GM12872 (cell line): ENCODE measurements around the gene CBLN4.

ENCODE experiments used
- TF ChIP-seq, protein P1 (sequence below): IDR thresholded peaks from 3 replicates; pipeline ENCODE4 v1.5.1; 2011; ENCODE audit warnings: low read depth, mild to moderate bottlenecking, low read length, moderate library complexity; ENCODE audit not compliant: insufficient read depth

Gene CBLN4

DNA sequence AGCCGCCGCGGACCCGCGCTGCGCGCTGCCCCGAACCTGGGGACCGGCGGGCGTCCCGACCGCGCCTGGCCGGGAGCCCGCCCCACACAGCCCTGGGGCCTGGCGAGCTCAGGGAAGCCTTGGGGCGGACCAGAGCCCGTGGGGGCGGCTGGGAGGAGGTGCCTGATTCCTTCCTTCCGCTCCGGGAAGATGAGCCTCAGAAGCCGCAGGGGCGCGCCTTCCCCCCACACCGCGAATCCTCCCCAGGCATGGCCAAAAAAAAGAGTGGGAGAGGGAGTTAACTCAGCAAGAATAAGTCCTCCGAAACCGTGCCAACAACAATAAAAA lies at the start of gene CBLN4:
CBLN4 (minus strand) TSS at position 131 of the 327 bp plus-strand sequence. CDS start 1,348 bp downstream, outside the sequence.
- TF ChIP-seq, protein P1, sequence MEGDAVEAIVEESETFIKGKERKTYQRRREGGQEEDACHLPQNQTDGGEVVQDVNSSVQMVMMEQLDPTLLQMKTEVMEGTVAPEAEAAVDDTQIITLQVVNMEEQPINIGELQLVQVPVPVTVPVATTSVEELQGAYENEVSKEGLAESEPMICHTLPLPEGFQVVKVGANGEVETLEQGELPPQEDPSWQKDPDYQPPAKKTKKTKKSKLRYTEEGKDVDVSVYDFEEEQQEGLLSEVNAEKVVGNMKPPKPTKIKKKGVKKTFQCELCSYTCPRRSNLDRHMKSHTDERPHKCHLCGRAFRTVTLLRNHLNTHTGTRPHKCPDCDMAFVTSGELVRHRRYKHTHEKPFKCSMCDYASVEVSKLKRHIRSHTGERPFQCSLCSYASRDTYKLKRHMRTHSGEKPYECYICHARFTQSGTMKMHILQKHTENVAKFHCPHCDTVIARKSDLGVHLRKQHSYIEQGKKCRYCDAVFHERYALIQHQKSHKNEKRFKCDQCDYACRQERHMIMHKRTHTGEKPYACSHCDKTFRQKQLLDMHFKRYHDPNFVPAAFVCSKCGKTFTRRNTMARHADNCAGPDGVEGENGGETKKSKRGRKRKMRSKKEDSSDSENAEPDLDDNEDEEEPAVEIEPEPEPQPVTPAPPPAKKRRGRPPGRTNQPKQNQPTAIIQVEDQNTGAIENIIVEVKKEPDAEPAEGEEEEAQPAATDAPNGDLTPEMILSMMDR: no peak

DNA sequence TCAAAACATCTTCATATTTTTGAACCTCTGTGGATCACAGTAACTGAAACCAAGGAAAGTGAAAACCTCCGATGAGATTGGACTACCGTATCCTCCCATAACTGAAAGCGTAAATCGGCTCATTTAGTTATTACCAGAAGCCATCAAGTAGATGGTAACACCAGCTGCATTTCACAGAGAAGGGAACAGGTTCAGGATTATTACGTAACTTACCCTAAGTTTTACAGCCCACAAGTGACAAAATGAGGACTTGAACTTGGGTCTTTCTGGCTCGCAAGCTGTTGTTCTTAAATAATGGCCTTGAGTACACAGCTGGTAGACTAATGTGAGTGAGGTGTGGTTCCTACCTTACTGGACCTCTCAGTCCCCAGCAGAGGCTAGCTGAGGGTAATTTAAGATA lies 37.9 kb upstream of the CBLN4 start:
- TF ChIP-seq, protein P1: no peak

DNA sequence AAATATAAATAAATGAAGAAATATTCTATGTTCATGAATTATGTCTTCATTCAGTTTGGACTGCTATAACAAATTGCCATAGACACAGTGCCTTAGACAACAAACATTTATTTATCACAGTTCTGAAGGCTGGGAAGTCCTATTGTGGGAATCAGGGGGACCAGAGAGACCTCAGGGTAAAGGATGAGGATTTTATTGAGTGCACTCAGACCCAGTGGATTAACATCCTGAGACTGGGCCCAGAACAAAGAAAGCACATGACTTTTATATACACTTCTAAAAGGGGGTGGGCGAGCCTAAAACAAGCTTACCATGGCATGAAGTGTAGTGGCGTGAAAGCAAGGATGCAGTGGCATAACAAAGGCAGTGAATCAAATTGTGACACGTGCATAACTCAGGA lies 26.9 kb upstream of the CBLN4 start:
- TF ChIP-seq, protein P1: no peak

DNA sequence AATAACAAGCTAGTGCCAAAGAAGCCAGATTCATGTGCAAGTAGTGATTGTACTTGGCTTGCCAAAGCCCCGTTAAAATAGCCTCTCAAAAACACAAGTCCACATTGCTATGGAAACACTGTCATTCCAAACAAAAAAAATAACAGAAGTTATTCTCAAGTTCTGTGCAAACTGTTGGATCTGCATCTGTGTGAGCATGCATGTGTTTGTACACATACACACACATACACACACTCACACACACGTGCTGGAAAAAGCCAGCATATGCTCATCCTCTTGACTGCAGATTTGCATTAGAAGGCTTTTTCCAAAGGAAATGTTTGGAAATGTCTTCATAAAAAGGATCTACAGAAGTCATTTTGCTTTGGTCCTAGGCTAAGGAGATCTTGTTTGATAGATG lies 13.4 kb upstream of the CBLN4 start:
- TF ChIP-seq, protein P1: no peak

DNA sequence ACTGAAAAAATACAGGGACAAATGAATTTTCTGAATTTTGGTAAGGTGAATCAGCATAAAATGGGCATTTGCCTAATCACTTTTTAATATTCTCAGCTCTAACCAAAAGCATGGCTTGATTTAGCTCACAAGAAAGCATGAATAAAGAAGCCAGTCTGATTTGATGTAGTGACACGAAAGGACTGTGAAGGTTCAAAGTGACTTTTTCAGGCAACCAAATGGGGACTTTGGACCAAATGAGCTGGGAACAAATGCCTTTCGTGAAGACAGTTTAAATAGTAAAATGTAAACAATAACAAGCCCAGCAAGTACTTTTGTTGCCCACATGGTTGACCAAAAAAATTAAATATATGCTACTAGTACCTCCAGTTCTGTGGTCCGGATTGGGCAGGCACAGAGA lies 12.9 kb upstream of the CBLN4 start:
- TF ChIP-seq, protein P1: no peak

DNA sequence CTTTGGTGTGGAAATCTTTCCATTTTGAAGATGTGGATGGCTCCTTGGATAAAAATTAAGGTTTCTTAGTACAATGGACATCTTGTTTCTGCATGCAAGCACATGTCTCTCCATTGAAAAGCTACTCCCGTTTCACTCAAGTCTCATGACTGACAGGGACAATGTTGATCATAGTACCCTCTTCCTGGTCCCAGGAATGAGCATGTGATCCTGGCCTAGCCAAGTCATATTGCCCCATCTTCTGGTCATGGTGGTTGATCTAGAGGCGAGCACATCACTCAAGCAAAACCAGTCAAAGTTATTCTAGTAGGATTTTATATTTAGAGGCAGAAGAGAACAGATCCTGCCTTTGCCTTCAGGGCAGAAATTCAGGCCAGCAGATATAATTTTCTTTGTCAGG lies 12.2 kb upstream of the CBLN4 start:
- TF ChIP-seq, protein P1: no peak

DNA sequence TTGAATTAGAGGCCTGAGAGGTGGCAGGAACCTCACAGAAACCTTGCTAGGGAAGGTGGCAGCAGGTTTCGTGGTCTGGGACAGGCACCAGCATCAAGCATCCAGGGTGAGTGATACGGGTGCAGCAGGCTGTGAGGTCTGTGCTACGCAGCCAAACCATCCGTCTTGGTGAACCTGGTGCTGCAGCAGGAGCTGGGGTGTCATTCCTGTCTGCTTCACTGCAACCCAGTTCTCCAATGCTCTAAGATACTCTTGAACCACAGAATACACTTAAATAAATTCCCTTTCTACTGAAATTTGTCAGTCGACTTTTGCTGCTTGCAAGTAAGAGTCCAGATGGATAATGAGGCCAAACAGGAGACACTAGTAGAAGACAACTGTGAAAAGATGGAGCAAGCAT lies 9.7 kb upstream of the CBLN4 start:
- TF ChIP-seq, protein P1: no peak

DNA sequence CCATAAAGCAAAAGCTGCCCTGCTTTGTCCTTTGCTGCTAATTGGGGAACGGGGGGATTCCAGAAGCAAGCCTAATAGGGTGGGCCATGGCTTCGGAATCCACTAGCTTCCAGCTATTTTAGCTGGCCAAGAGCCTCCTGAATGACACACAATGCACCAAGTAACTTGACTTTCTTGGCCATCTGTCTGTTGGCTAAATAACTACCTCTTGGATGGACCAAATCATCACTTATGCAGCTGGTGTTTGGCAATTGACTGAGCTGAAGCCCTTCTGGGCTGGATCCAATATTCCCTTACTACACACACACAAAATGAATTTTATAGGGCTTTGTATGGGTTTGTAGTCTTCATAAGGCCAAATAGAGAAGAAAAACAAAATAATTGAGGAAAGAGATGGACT lies 8.8 kb upstream of the CBLN4 start:
- TF ChIP-seq, protein P1: no peak
